Activated CD4-positive, alpha-beta T cell treated with anti-CD3 and anti-CD28 coated beads for 36 hours (primary cell): Measurements from ENCODE around the gene ELOVL6. TPM values are rescaled to one million over a fixed set of nuclear protein-coding genes. Genes with fewer than 3 reads are reported as not detected.
"Not testable (repeated sequence)": the region's sequence is repeated elsewhere in the genome, so short reads cannot be mapped to it uniquely, and the experiment has no call there.

Experiments
- ATAC-seq: fragments of 200-7000 bp; cut with Tn5 transposase; one replicate; pipeline ENCODE4 v1.10.0; 2021; ENCODE audit warnings: mild to moderate bottlenecking, moderate library complexity
- CTCF ChIA-PET: fragments of 350-600 bp; sonication (Branson Sonifier 250); formaldehyde crosslinking; loops from one replicate; lab custom pipeline; 2021; ENCODE audit warnings: antibody characterized with exemption; lab: Charles Lee
- POLR2A ChIA-PET: fragments of 350-600 bp; sonication (Branson Sonifier 250); formaldehyde crosslinking; loops from one replicate; lab custom pipeline; 2021; ENCODE audit warnings: antibody characterized with exemption, inconsistent platforms; lab: Charles Lee
- DNase-seq: peaks from one replicate; pipeline ENCODE4 v3.0.0-alpha.2; 2020
- H3K27ac Mint-ChIP-seq: one replicate; pipeline ENCODE4 v1.8.0; 2021; ENCODE audit warnings: mixed read lengths
- H3K27me3 Mint-ChIP-seq: one replicate; pipeline ENCODE4 v1.8.0; 2021; ENCODE audit warnings: mixed read lengths
- H3K36me3 Mint-ChIP-seq: one replicate; pipeline ENCODE4 v1.8.0; 2021; ENCODE audit warnings: low read depth, mixed read lengths
- H3K4me1 Mint-ChIP-seq: one replicate; pipeline ENCODE4 v1.8.0; 2021; ENCODE audit warnings: mixed read lengths
- H3K4me3 Mint-ChIP-seq: one replicate; pipeline ENCODE4 v1.8.0; 2021; ENCODE audit warnings: mild to moderate bottlenecking, moderate library complexity, mixed read lengths
- H3K9me3 Mint-ChIP-seq: one replicate; pipeline ENCODE4 v1.8.0; 2021; ENCODE audit warnings: low read depth, mixed read lengths
- intact Hi-C, 2 experiments: fragments of 100-400 bp; cut with DNase I in 1 of 2; cut with micrococcal nuclease in 1 of 2; formaldehyde crosslinking; loops; one replicate each; pipeline versions ENCODE4 v1.14.2 to v1.15.1; 2022 to 2024; cut with DNase I, micrococcal nuclease
- total RNA-seq, 2 experiments: library from RNA; stranded (reverse); gene quantifications; one replicate each; pipeline ENCODE4 v1.2.3, GENCODE V29; 2021

ELOVL6 gene
- total RNA-seq, 2 experiments from 2014 or later: 10.2 TPM

GRCh38 chr4:110059556-110060191 is 138.7 kb downstream of the ELOVL6 start:
- CTCF ChIA-PET: interaction anchor here (0.6 to 1.7 kb wide), 6 partner anchors 10 to 30 kb away, joined by 3 to 10 read pairs (median 3); no protein-coding TSS in a partner anchor
- DNase-seq (no peak), ATAC-seq (peak; percentile 50)
- Mint-ChIP-seq H3K36me3 (no peaks in the 10 kb centered on the region), H3K4me3 (no peak overlapping the region), H3K9me3 (no peaks in the 10 kb centered on the region), H3K4me1 (peaks cover 31% of the 10 kb centered on the region), H3K27me3 (no peaks in the 10 kb centered on the region), H3K27ac (no peak overlapping the region)
- POLR2A ChIA-PET: no interaction called here
- intact Hi-C loops: loop anchor here (2.0 to 5.0 kb wide), 2 partner anchors 27 to 138 kb away; partner anchors contain the start of gene ELOVL6 (in 1 of the 2)

- Mint-ChIP-seq H3K27me3 (no peaks in the 10 kb centered on the region), H3K36me3 (no peaks in the 10 kb centered on the region), H3K4me3 (no peak overlapping the region), H3K27ac (no peak overlapping the region), H3K4me1 (peaks cover 31% of the 10 kb centered on the region), H3K9me3 (no peaks in the 10 kb centered on the region)
- ATAC-seq (no peak), DNase-seq (no peak)
- intact Hi-C loops: loop anchor here in 1 of 2 experiments (5.0 kb wide), 1 partner anchor 139 kb away; the partner anchor contains the start of gene ELOVL6
- CTCF ChIA-PET: interaction anchor here (0.7 to 1.7 kb wide), 6 partner anchors 9 to 29 kb away, joined by 3 to 4 read pairs (median 3); no protein-coding TSS in a partner anchor
- POLR2A ChIA-PET: no interaction called here
Observed at GRCh38 chr4:110058677-110059076, 139.7 kb downstream of the ELOVL6 start.

- ATAC-seq (peak; percentile 88), DNase-seq (peak; percentile 41)
- H3K36me3 Mint-ChIP-seq: no peaks in the 10 kb centered on the region
- intact Hi-C loops: loop anchor here in 1 of 2 experiments (5.0 kb wide), 1 partner anchor 142 kb away; the partner anchor contains the start of gene ELOVL6
- H3K4me1 Mint-ChIP-seq: peaks cover 24% of the 10 kb centered on the region
- H3K4me3 Mint-ChIP-seq: no peak overlapping the region
- CTCF ChIA-PET: interaction anchor here (0.5 to 1.8 kb wide), 5 partner anchors 9 to 462 kb away, joined by 3 to 4 read pairs (median 3); no protein-coding TSS in a partner anchor
- no peaks in the 10 kb centered on the region for H3K27me3 Mint-ChIP-seq
- H3K27ac Mint-ChIP-seq: no peak overlapping the region
- no peaks in the 10 kb centered on the region for H3K9me3 Mint-ChIP-seq
- POLR2A ChIA-PET: interaction anchor here (0.5 kb wide), 1 partner anchor 33 kb away, joined by 3 read pairs; no protein-coding TSS in a partner anchor
Observed at GRCh38 chr4:110055158-110055768, 143.2 kb downstream of the ELOVL6 start.

GRCh38 chr4:110049951-110050925 is 148.2 kb downstream of the ELOVL6 start:
- Mint-ChIP-seq H3K27ac (no peak overlapping the region), H3K36me3 (no peaks in the 10 kb centered on the region), H3K4me3 (no peak overlapping the region), H3K4me1 (peaks cover 5% of the 10 kb centered on the region), H3K27me3 (peaks cover 2% of the 10 kb centered on the region), H3K9me3 (no peaks in the 10 kb centered on the region)
- ChIA-PET CTCF (interaction anchor here (0.7 to 3.2 kb wide), 42 partner anchors 9 to 546 kb away, joined by 3 to 13 read pairs (median 4); partner anchors contain the start of gene ELOVL6), POLR2A (no interaction called here)
- intact Hi-C loops: loop anchor here (1.0 to 2.0 kb wide), 4 partner anchors 147 to 465 kb away; no protein-coding TSS in a partner anchor
- ATAC-seq (peak; percentile 50), DNase-seq (peak; percentile 66)

GRCh38 chr4:110046588-110047049 is 151.8 kb downstream of the ELOVL6 start:
- intact Hi-C loops: no loop called here
- ChIA-PET POLR2A (no interaction called here), CTCF (interaction anchor here (0.5 to 1.6 kb wide), 7 partner anchors 13 to 441 kb away, joined by 3 to 4 read pairs (median 3); no protein-coding TSS in a partner anchor)
- H3K4me1 Mint-ChIP-seq: peaks cover 14% of the 10 kb centered on the region
- no peaks in the 10 kb centered on the region for H3K36me3 Mint-ChIP-seq
- H3K27me3 Mint-ChIP-seq: peaks cover 2% of the 10 kb centered on the region
- ATAC-seq (peak; percentile 65), DNase-seq (no peak)
- no peak overlapping the region for H3K27ac Mint-ChIP-seq
- no peaks in the 10 kb centered on the region for H3K9me3 Mint-ChIP-seq
- no peak overlapping the region for H3K4me3 Mint-ChIP-seq

GRCh38 chr4:110042545-110043517 is 155.6 kb downstream of the ELOVL6 start:
- POLR2A ChIA-PET: no interaction called here

GRCh38 chr4:110041735-110042134 is 156.7 kb downstream of the ELOVL6 start:
- no peaks in the 10 kb centered on the region for H3K36me3 Mint-ChIP-seq
- peaks cover 11% of the 10 kb centered on the region for H3K4me1 Mint-ChIP-seq
- no peak overlapping the region for H3K27ac Mint-ChIP-seq
- intact Hi-C loops: no loop called here
- no peaks in the 10 kb centered on the region for H3K9me3 Mint-ChIP-seq
- CTCF ChIA-PET: interaction anchor here (0.6 to 0.7 kb wide), 2 partner anchors 13 to 467 kb away, joined by 3 to 4 read pairs; no protein-coding TSS in a partner anchor
- H3K4me3 Mint-ChIP-seq: no peak overlapping the region
- POLR2A ChIA-PET: no interaction called here
- DNase-seq (no peak), ATAC-seq (no peak)
- H3K27me3 Mint-ChIP-seq: peaks cover 2% of the 10 kb centered on the region

More at GRCh38 chr4:110042545-110043517, 155.6 kb downstream of the ELOVL6 start:
- Mint-ChIP-seq H3K4me1 (peaks cover 14% of the 10 kb centered on the region), H3K27ac (no peak overlapping the region), H3K27me3 (peaks cover 2% of the 10 kb centered on the region), H3K36me3 (no peaks in the 10 kb centered on the region), H3K9me3 (no peaks in the 10 kb centered on the region), H3K4me3 (no peak overlapping the region)
- CTCF ChIA-PET: interaction anchor here (0.7 to 1.6 kb wide), 4 partner anchors 12 to 469 kb away, joined by 3 to 4 read pairs (median 4); no protein-coding TSS in a partner anchor
- ATAC-seq: no peak
- intact Hi-C loops: no loop called here
- DNase-seq: no peak

- H3K4me1 Mint-ChIP-seq, H3K36me3 Mint-ChIP-seq, DNase-seq, POLR2A ChIA-PET, H3K27ac Mint-ChIP-seq, H3K9me3 Mint-ChIP-seq, ATAC-seq, H3K4me3 Mint-ChIP-seq, intact Hi-C loops: not testable (repeated sequence)
- peaks cover 11% of the 10 kb centered on the region for H3K27me3 Mint-ChIP-seq
- CTCF ChIA-PET: interaction anchor here (2.5 kb wide), 1 partner anchor 11 kb away, joined by 11 read pairs; no protein-coding TSS in a partner anchor
Observed at GRCh38 chr4:110039164-110039563, 159.3 kb downstream of the ELOVL6 start.

GRCh38 chr4:110034026-110034393 is 164.4 kb downstream of the ELOVL6 start:
- ChIA-PET CTCF (interaction anchor here (0.7 to 1.0 kb wide), 2 partner anchors 15 to 26 kb away, joined by 3 to 8 read pairs; no protein-coding TSS in a partner anchor), POLR2A (interaction anchor here (0.5 kb wide), 1 partner anchor 28 kb away, joined by 3 read pairs; no protein-coding TSS in a partner anchor)
- peaks cover 24% of the 10 kb centered on the region for H3K27me3 Mint-ChIP-seq
- H3K36me3 Mint-ChIP-seq: no peaks in the 10 kb centered on the region
- H3K4me3 Mint-ChIP-seq: no peak overlapping the region
- no peak overlapping the region for H3K27ac Mint-ChIP-seq
- peaks cover 3% of the 10 kb centered on the region for H3K9me3 Mint-ChIP-seq
- intact Hi-C loops: no loop called here
- no peak for ATAC-seq
- DNase-seq: no peak
- H3K4me1 Mint-ChIP-seq: no peaks in the 10 kb centered on the region
